OCI-LY7 (cell line): ENCODE measurements around the gene LRP5. TPM values are rescaled to one million over a fixed set of nuclear protein-coding genes. Genes with fewer than 3 reads are reported as not detected.

Experiments used
- BruUV-seq: library from RNA; stranded (reverse); fragments of 400-500 nt; replicated peaks from 2 replicates; lab custom pipeline; 2021; lab: Mats Ljungman, UMichigan
- CTCF ChIA-PET: fragments of 300-600 bp; sonication (Branson Sonifier 250); formaldehyde crosslinking; loops from one replicate; lab custom pipeline; 2022; ENCODE audit warnings: antibody characterized with exemption; ENCODE audit not compliant: unreplicated experiment; lab: Charles Lee
- POLR2A ChIA-PET: fragments of 300-600 bp; sonication (Branson Sonifier 250); formaldehyde crosslinking; loops from one replicate; lab custom pipeline; 2022; ENCODE audit warnings: antibody characterized with exemption; lab: Charles Lee
- DNase-seq: peaks from one replicate; pipeline ENCODE4 v3.0.0-alpha.2; 2015; ENCODE audit warnings: low spot score
- H2AFZ ChIP-seq: fragments of 200-600 bp; sonication (generic), shearing (Covaris generic); 2 replicates; pipeline ENCODE4 v1.6.1; 2014; ENCODE audit warnings: mild to moderate bottlenecking, antibody characterized with exemption, low read length, moderate library complexity
- H3K27ac ChIP-seq: fragments of 200-600 bp; sonication (generic); 2 replicates; pipeline ENCODE4 v1.5.1; 2014; ENCODE audit warnings: mixed run types, low read depth, mild to moderate bottlenecking, moderate library complexity, low read length, inconsistent platforms; ENCODE audit not compliant: poor library complexity, severe bottlenecking
- H3K36me3 ChIP-seq: fragments of 200-600 bp; sonication (generic); 2 replicates; pipeline ENCODE4 v1.6.1; 2014; ENCODE audit warnings: mild to moderate bottlenecking, antibody characterized with exemption, low read length, moderate library complexity, mixed read lengths; ENCODE audit not compliant: insufficient read depth
- H3K4me1 ChIP-seq: fragments of 200-600 bp; sonication (generic); 2 replicates; pipeline ENCODE4 v1.5.1; 2014; ENCODE audit warnings: mild to moderate bottlenecking, low read length; ENCODE audit not compliant: insufficient read depth, poor library complexity, severe bottlenecking
- H3K4me2 ChIP-seq: fragments of 200-600 bp; sonication (generic); 2 replicates; pipeline ENCODE4 v1.6.1; 2014; ENCODE audit warnings: mild to moderate bottlenecking, low read length
- H3K4me3 ChIP-seq: fragments of 200-600 bp; sonication (generic); 2 replicates; pipeline ENCODE4 v1.5.1; 2014; ENCODE audit warnings: mild to moderate bottlenecking, low read depth, low read length; ENCODE audit not compliant: poor library complexity, severe bottlenecking
- H3K79me2 ChIP-seq: fragments of 200-600 bp; sonication (generic); 2 replicates; pipeline ENCODE4 v1.6.1; 2016; ENCODE audit warnings: low read depth, mild to moderate bottlenecking, low read length, moderate library complexity, mixed read lengths; ENCODE audit not compliant: insufficient read depth
- H3K9me2 ChIP-seq: fragments of 200-600 bp; sonication (generic); 2 replicates; pipeline ENCODE4 v1.6.1; 2016; ENCODE audit warnings: mild to moderate bottlenecking, low read length, mixed read lengths; ENCODE audit not compliant: insufficient read depth
- H3K9me3 ChIP-seq: fragments of 200-600 bp; sonication (generic); 2 replicates; pipeline ENCODE4 v1.6.1; 2014; ENCODE audit warnings: mild to moderate bottlenecking, mixed run types, low read length, mixed read lengths
- H4K20me1 ChIP-seq: fragments of 200-600 bp; sonication (generic); 2 replicates; pipeline ENCODE4 v1.6.1; 2014; ENCODE audit warnings: mild to moderate bottlenecking, antibody characterized with exemption, low read length, moderate library complexity, mixed read lengths; ENCODE audit not compliant: insufficient read depth
- CTCF ChIP-seq: fragments of 200-600 bp; sonication (generic); conservative IDR thresholded peaks from 2 replicates; pipeline ENCODE4 v1.5.1; 2014; ENCODE audit warnings: mild to moderate bottlenecking, antibody characterized with exemption, low read length, moderate library complexity, mixed read lengths
- EZH2phosphoT487 ChIP-seq: fragments of 200-600 bp; sonication (generic); IDR thresholded peaks from 2 replicates; pipeline ENCODE4 v1.6.1; 2018; ENCODE audit warnings: low read depth, borderline replicate concordance, mild to moderate bottlenecking, mixed run types, antibody characterized with exemption, low read length, moderate library complexity, mixed read lengths
- intact Hi-C: fragments of 100-400 bp; cut with micrococcal nuclease; formaldehyde crosslinking; loops from one replicate; pipeline ENCODE4 v1.10.0; 2022; ENCODE audit not compliant: unreplicated experiment
- total RNA-seq, 2 experiments: library from RNA; depleted of rRNA in 1 of 2; stranded (reverse); fragments of >200 nt in 1 of 2; shearing (Covaris generic) in 1 of 2; gene quantifications; 2 replicates each; pipeline ENCODE4 v1.2.3, GENCODE V29; 2014 to 2022

LRP5 gene
- total RNA-seq, 2 experiments from 2014 or later: 0.60 TPM; not detected in 1

- no peaks in the 10 kb centered on the region for H3K9me2 ChIP-seq
- ChIA-PET POLR2A (interaction anchor here (0.6 kb wide), 1 partner anchor 770 kb away, joined by 3 read pairs; no protein-coding TSS in a partner anchor), CTCF (no interaction called here)
- TF ChIP-seq EZH2phosphoT487 (no peak), CTCF (no peak)
- no peak overlapping the region for H2AFZ ChIP-seq
- intact Hi-C loops: no loop called here
- H4K20me1 ChIP-seq: no peaks in the 10 kb centered on the region
- no peak overlapping the region for H3K27ac ChIP-seq
- no peaks in the 10 kb centered on the region for H3K9me3 ChIP-seq
- H3K79me2 ChIP-seq: no peaks in the 10 kb centered on the region
- H3K36me3 ChIP-seq: no peaks in the 10 kb centered on the region
- no peak overlapping the region for H3K4me2 ChIP-seq
- no peaks in the 10 kb centered on the region for H3K4me1 ChIP-seq
- H3K4me3 ChIP-seq: no peak overlapping the region
- DNase-seq: no peak
- no TSS peak for BruUV-seq
These were observed 50.5 kb downstream of the LRP5 start for GRCh38 chr11:68362801-68363379.

- no peak overlapping the region for H3K4me3 ChIP-seq
- ChIA-PET CTCF (no interaction called here), POLR2A (no interaction called here)
- H3K9me3 ChIP-seq: no peaks in the 10 kb centered on the region
- no TSS peak for BruUV-seq
- no peak overlapping the region for H2AFZ ChIP-seq
- no peaks in the 10 kb centered on the region for H3K79me2 ChIP-seq
- DNase-seq: no peak
- TF ChIP-seq CTCF (no peak), EZH2phosphoT487 (no peak)
- no peaks in the 10 kb centered on the region for H4K20me1 ChIP-seq
- H3K27ac ChIP-seq: no peak overlapping the region
- no peaks in the 10 kb centered on the region for H3K9me2 ChIP-seq
- no peaks in the 10 kb centered on the region for H3K4me1 ChIP-seq
- intact Hi-C loops: no loop called here
- no peaks in the 10 kb centered on the region for H3K36me3 ChIP-seq
- no peak overlapping the region for H3K4me2 ChIP-seq
These were observed 51.4 kb downstream of the LRP5 start for GRCh38 chr11:68363776-68364175.

- H3K27ac ChIP-seq: no peak overlapping the region
- POLR2A ChIA-PET: no interaction called here
These were observed 52.2 kb downstream of the LRP5 start for GRCh38 chr11:68364581-68364980.

More at GRCh38 chr11:68364581-68364980, 52.2 kb downstream of the LRP5 start:
- no peaks in the 10 kb centered on the region for H3K79me2 ChIP-seq
- no peak overlapping the region for H2AFZ ChIP-seq
- TF ChIP-seq CTCF (no peak), EZH2phosphoT487 (no peak)
- CTCF ChIA-PET: no interaction called here
- peaks cover 6% of the 10 kb centered on the region for H3K4me1 ChIP-seq
- intact Hi-C loops: no loop called here
- BruUV-seq: no TSS peak
- DNase-seq: no peak
- H3K36me3 ChIP-seq: no peaks in the 10 kb centered on the region
- H3K9me2 ChIP-seq: no peaks in the 10 kb centered on the region
- H4K20me1 ChIP-seq: no peaks in the 10 kb centered on the region
- H3K9me3 ChIP-seq: no peaks in the 10 kb centered on the region
- no peak overlapping the region for H3K4me2 ChIP-seq
- H3K4me3 ChIP-seq: no peak overlapping the region
